ENCODE data around the gene STUB1.

STUB1 gene

DNA sequence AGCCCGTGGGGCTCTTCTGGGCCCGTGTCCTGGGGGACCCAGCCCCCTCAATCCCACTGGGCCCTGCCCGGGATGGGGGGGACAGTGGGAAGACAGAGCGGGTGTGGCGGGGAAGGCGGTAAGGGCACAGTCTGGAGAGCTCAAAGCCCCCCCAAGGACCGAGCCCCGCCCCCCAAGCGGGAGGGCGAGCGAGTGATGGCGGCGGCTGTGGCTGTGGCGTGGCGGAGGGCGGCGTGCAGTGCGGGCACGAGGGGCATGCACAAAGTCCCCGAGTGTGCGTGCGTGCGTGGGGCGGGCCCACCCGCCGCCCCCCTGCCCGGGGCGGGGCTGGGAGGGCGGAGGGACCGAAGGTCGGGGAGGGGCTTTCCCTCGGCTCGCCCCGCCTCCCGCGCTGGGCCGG, 13.6 kb downstream of the STUB1 start:
- DNase-seq (ENCODE audit: low read depth in 1 of 2, low spot score in 1 of 2) = no peak

DNA sequence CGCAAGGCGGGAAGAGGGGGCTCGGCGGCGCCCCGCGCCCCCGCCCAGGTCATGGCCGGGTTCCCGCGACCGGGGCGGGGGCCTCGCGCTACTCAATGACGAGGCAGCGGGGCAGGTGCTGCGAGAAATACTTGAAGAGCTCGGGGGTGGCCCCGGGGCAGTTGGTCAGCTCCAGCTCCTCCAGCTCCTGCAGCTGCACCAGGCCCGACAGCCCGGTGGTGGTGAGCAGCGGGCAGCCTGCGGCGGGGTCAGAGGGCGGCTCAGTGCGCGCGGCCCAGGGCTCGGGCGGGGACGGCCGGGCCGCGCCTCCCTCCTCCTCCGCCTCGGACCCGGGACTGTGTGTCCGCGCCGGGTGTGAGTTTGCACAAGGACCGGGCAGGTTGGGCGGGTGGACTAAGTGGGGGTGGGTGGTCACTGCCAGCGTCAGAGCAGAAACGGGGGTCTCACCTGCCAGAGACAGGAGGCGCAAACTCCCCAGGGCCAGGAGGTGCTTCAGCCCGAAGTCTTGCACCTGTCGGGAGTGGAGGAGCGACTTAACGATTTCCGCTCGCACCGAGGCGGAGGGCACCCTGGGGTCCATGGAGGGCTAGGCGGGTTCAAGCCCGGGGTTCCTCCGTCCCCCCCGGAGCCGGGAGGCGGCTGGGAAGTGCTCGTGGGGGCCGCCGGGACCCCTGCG, 14.1 kb downstream of the STUB1 start:
- no peak for DNase-seq (ENCODE audit: low read depth in 1 of 2, low spot score in 1 of 2)

DNA sequence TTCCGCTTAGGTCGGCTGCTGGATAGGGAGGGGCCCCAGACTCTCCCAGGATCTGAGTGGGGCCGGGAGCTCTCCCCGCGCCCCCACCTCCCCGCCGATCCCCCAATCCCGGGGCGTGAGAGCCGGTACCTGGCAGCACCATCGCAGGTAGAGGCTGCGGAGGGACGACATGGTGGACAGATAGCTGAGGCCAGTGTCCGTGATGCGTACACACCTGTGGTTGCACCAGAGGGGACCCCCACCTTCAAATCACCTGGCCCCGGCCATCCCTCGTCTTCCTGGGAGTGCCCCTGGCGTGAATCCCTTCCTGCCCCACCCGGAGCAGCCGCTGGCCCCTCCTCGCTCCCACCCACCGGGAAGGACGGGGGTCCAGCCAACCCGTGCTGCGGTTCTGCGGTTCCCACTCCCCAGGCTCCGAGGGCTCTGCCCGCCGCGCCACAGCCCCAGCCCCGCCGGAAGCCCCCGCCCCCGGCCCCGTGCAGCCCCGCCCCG, 14.7 kb downstream of the STUB1 start:
- no peak for DNase-seq (ENCODE audit: low read depth in 1 of 2, low spot score in 1 of 2)

DNA sequence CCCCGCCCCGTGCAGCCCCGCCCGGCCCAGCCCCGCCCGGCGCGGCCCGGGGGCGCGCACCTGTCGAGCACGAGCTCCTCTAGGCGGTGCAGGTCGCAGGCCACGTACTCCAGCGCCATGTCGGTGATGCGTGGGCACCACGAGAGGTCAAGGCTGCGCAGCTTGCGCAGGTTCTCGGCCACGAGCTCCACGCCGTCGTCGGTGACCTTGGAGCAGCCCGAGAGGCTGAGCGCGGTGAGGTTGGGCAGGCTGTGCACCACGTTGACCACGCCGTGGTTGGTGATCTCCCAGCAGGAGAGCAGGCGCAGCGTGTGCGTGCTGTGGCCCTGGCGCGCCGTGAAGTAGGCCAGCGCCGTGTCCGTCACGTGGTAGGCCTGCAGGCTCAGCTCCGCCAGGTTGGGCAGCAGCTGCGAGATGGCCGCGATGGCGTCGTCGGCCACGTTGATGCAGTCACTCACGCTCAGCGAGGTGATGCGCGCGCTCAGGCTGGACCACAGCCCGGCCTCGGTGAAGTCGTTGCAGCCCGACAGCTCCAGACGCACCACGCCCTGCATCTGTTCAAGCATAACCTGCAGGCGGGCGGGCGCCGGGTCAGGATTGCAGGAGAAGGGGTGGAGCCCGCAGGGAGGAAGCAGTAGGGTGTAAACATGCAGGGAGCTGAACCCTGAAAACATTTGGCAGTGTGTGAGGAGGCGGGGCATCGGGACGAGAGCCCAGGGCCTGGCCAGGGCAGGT, 15.3 kb downstream of the STUB1 start:
- DNase-seq (ENCODE audit: low read depth in 1 of 2, low spot score in 1 of 2) = peak; percentile 56 to 60

DNA sequence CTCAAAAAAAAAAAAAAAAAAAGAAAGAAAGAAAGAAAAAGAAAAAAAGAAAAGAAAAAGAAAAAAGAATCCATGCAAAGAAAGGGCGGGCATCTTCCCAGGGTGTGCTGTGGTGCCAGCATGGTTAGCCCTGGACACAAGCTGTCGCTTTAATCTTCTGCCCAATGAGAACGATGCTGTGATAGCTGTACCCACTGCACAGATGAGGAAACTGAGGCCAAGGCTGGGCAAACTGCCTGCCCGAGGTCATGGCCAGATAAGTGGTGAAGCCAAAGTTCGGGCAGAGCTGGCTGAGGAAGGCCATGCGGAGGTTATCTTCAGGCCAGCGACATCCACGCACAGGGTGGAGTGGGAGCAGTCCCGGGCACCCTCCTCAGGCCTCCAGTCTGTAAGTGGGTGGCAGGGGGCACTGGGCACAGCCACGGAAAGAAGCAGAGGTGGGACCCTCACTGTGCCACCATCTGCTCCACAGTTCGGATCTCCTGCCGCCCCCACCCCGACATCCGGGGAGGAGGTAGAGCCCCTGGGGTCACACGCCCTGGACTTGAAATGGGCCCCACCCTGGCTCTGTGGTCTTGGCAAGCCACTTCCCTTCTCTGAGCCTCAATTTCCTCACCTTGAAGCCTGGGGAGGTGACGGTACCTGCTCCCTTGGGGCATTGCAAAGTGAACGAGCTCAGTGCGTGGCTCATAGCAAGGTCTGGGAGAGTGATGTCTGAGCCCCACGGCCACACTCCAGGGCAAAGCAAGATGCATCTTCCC, 18.9 kb downstream of the STUB1 start:
- no peak for DNase-seq (ENCODE audit: low read depth in 1 of 2, low spot score in 1 of 2)

DNA sequence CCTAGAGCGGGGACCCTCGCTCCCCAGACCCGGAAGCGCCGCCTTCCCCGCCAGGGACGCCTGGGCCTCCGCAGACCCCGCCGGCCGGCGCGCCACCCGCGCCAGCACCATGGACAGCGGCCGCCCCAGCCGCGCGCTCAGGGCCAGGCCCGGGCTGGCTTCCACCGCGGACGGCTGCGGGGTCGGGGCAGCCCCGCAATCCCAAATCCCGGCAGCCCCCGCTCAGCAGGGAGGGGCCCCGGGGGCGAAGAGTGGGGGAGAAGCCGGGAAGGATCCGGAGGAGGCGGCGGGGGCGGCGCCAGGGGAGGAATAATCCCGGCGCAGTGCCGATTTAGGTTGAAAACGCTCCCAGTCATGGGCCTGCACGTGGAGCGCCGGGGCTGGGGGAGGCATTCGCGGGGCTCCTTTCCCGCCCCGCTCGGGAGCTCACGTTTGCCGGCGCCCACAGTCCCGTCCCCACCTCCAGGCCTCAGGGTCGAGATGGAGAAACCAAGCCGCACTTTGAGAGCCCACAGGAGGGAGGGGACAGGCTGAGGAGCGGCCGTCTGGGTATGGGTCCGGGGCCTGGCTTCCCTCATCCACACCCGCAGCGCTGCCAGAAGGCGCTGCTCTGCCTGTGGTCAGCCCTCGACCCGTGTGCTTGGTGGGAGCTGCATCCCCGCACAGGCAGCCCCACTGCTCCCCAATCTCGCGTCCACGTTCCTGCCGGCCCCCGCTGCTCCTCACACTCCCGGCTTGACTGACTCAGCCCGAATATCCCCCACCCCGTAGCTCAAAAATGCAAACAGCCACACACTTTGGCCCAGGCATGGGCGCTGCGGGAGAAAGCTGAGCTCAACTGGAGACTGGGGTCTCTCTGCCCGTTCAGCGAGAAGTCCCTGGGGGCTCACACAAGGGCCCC, 20.7 kb downstream of the STUB1 start:
- no peak for DNase-seq (ENCODE audit: low read depth in 1 of 2, low spot score in 1 of 2)

DNA sequence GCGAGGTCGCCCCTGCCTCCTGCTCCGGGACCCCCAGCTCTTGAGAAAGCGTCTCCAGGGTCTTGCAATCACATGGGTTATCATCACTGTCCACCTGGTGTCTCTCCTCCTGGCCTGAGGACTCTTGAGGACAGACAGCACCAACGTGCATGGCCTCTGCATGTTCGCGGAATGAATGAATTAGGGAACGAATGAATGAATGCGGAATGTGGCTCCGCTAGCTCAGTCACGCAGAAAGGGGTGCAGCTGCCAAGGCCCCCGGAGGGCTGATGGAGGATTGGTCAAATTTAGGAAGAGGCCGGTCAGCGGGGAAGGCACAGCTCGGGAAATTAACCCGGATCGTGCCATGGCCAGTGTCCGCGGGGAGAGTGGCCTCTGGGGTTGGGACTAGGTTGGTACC, 22.1 kb downstream of the STUB1 start:
- DNase-seq (ENCODE audit: low read depth in 1 of 2, low spot score in 1 of 2) = no peak

DNA sequence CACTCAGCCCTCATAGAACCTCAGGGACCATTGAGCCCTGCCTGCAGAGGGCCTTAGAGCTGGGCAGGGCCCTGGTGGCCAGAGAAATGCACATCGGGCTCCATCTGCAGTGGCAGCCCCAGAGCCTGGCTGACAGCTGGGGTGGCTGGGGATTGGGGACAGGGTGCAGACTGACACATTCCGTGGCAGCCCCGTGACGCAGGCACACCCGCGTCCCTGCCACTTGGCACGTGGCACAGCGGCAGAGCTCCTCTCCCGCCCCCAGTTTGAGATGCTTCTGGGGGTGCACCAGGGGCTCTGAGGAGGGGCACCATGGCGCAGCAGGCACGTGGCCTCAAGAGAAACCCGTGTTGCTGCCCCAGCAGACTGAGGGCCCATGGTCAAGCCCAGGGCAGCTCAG, 23.2 kb downstream of the STUB1 start:
- no peak for DNase-seq (ENCODE audit: low read depth in 1 of 2, low spot score in 1 of 2)

DNA sequence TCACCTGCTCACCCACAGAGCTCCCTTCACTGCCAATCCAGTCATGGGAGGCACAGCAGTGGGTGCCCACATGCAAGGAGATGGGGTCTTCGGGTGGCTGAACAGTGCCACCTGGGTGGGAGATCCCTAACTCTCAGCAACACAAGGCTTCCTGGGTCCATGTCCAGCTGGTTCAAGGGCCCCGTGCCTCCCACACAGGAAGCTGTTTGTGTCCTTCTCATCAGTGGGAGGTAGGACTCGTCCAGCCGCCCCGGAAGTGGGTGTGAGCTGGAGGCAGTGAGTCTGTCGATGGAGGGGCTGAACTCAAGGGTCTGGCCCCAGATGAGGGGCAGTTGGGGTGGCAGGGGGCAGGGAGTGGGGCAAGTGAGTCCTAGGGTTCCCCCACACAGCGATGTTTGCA, 23.8 kb downstream of the STUB1 start:
- DNase-seq (ENCODE audit: low read depth in 1 of 2, low spot score in 1 of 2) = no peak

DNA sequence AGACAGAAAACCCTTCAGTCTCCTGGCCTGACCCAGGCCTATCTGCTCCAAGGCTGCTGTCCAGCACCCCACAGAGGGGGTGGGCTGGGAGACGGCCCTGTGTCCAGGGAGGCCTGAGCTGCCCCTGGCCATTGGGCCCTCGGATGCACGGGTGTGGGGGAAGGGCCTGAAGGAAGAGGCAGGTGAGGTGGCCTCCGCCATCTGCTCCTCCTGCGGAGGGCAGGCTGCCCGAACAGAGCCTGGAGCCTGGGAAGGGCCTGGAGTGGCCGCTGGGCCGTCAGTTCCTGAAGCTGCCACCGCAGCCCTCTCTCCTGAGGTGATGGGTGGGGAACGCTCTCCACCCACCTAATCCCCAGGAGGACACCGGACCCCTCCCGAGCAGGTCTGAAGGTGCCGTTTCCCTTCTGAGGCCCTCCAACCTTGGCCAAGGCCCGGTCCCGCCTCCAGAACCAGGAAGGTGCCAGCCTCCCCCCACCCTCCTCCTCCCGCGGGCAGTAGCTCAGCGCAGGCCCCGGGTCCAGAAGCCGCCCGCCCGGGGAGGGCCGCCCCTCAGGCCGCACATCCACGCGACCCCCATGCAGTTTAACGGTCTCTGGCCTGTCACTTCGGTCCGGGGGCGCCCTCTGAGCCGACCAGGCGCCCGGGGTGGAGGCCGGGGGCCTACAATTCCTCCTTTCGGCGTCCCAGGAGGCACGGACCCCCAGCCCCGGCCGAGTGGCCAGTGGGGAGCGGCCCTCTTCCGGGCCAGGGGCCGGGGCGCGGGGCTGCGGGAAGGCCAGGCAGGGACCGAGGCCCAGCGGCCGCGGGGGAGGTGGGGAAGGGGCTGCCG, 24.6 kb downstream of the STUB1 start:
- DNase-seq (ENCODE audit: low read depth in 1 of 2, low spot score in 1 of 2) = no peak

DNA sequence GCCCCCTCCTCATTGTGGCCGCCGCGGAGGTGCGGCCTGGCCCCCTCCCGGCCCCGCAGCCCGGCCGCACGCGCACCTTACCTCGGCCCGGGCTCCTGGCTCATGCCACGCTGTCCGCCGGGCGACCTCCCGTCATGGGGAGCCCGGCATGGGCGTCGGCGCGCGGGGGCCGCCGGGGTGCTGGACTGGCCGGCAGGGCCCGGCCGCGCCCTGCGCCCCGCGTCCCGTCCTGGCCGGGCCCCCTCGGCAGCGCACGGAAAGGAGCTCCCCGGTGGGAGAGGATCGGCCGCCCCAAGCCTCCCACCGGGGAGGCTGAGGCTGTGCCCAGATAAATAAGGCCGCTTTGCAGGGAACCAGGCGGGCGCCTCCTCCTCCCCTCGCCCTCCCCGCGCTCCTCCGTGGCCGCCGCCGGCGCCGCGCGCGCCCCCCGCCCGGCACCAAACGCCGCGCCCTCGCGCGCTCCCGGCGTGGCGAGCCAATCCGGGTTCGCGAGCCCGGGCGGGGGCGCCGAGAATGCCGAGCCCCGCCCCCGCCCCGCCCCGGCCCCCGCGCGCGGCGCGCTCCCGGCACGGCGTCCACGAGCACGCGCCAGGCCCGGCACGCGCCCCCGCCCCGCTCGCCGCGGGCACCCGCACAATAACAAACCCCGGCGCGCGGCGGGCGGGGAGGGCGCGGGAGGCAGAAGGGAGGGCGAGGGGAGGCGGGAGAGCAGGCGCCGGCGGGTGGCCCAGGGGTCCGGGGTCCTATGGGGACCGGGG, 25.4 kb downstream of the STUB1 start, which contains the start of gene FBXL16:
Gene FBXL16 (minus strand): TSS at position 371 of the 758 bp plus-strand sequence. CDS start 8,396 bp downstream, outside the sequence.
- DNase-seq (ENCODE audit: low read depth in 1 of 2, low spot score in 1 of 2) = no peak

DNA sequence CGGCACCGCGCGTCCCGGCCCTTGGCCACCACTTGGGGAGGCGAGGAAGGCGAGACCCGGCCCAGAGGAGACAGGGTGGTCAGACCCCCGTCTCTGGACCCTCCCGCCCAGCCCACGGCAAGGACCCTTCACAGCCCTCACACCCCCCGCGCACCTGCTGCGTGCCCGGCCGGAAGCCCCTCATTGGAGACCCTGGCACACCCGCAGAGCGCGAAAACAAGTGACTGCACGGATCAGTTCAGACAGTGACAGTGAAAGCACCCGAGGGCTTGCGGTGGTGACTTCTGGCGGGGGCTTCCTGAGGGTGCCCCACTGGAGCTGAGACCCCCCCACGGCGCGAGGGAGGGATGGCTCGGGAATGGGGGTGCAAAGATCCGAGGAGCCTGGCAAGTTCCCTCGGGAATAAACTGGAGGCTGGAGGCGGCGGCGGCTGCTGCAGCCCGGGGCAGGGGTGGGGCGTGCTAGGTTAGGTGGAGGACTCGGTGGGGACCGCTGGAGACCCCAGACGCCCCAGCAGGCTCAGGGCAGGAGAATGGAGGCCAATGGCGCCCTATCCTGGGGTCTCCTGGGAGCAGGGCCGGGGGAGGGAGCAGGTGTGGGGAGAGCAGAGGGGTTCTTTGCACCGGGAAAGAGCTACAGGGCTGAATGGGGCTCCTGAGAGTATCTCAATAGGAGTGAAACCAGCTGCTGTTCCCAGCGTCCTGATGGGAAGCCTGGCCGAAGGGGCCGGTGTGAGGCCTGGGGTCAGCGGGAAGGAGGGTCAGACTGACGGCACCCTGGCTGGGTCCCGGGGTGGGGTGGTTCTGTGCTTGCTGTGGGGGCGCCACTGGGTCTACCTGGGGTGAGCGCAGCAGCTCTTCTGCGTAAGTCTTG, 26.2 kb downstream of the STUB1 start:
- no peak for DNase-seq (ENCODE audit: low read depth in 1 of 2, low spot score in 1 of 2)

DNA sequence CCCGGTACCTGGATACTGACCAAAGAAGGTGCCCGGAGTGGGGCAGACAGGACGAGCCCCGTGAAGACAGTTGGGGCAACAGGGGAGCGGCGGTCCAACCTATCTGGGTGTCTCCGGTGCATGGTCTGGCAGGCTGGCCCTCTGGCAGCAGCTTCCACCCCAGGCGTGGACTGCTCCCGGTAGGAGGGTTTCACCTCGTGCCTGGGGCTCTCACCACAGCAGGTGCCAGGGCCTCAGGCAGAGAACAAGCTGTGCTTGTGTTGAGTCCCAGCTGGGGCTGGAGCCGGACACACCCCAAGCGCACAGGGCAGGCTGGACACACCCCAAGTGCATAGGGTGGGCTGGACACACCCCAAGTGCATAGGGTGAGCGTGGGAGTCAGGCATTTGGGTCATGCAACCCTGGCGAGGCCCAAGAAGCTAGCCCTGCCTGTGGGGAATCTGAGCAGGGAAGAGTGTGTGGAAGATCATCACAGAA, 26.9 kb downstream of the STUB1 start:
- DNase-seq (ENCODE audit: low read depth in 1 of 2, low spot score in 1 of 2) = no peak

DNA sequence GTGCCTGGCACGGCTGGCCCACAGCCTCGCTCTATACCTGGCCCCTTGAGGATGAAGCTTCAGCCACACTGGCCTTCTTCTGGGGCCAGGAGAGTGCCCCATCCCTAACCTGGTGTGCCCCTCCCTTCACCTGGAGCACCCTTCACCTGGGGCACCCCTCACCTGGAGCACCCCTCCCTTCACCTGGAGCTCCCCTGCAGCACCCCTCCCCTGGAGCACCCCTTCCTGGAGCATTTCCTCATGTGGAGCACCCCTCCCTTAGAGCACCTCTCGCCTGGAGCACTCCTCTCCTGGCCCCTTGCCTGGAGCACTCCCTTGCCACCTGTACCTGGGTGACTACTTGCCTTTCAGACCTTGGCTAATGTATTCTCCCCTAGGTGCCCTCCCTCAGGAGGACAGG, 27.8 kb downstream of the STUB1 start:
- DNase-seq (ENCODE audit: low read depth in 1 of 2, low spot score in 1 of 2) = no peak

DNA sequence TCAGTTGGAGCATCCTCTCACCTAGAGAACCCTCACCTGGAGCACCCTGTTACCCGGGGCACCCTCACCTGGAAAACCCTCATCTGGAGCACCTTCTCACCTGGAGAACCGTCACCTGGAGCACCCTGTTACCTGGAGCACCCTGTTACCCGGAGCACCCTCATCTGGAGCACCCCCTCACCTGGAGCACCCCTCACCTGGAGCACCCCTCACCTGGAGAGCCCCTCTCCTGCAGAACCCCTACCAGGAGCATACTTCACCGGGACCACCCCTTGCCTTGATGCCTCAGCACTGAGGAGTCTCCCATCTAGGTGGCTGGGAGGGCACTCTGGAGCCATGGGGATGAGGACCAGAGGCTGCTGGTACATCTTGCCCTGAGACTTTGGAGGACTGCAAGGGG, 28.7 kb downstream of the STUB1 start:
- DNase-seq (ENCODE audit: low read depth in 1 of 2, low spot score in 1 of 2) = no peak

DNA sequence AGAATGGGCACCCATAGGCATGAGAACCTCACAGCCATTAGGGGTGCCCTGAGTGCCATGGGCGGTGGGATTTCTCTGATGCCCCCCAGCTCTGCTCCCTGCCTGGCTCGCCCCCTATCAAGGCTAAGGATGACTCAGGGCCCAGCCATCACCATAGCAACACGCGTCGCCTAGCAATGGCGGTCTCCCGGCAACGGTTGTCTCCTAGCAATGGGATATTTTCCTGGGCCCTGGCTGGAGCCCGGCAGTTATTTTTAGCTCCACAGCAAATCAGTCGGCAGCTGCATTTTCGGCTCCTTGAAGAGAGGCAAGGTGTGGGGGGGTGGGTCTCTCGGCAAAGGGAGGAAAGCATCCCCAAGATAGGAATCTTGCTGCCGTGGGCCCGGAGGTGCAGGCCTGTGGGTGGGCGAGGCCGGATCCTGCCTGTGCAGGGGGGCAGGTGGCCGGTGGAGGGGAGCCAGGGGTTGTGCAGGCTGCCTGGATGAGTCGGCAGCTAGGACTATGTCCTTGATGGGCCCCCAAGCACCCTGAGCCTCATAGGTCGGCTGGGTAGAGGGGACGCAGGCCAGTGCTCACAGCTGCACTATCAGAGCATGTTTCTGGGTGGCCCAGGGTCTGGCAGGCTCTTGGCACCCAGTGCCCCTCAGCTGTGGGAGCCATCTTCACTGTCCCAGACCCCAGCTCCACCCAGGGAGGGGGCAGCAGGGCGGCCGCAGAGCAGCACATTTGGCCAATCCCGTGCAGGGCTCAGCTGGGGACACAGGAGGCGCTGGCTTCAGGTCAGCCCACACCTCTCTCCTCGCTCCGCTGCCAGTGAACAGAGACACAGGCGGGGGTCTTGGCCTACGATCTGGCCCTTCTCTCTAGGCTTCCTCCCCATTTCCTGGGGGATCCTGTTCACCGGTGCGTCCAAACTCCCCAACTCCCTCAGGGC, 29.6 kb downstream of the STUB1 start:
- no peak for DNase-seq (ENCODE audit: low read depth in 1 of 2, low spot score in 1 of 2)

DNA sequence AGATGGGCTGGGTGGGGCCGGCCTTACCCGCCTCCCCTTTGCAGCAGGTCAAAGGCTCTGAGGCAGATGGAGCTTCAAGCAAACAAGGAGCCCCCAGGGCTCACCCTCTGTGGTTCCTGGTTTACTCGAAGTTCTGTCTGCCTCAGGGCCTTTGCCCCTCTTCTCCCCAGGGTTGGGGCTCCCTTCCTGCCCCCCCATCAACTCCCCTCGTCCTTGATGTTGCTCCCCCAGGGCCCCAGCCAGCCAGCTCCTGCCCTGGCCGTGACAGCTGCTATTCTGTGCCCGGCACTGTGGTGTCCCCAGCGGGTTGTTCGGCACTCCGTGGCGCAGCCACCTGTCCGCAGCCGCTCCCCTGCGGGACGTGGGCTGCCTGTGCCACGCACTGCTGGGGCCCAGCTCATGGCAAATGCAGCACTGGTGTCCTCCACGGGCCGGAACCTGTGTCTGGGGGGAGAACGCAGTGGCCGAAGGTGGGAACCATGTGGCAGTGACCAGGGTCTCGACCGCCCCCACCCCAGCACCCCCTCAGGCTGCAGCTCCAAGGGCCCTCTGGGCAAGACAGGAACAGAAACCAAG, 30.4 kb downstream of the STUB1 start:
- no peak for DNase-seq (ENCODE audit: low read depth in 1 of 2, low spot score in 1 of 2)

Data from stimulated activated CD4-positive, alpha-beta T cell treated with anti-CD3 and anti-CD28 coated beads, Interleukin-15, amount 100 ng/mL, for 1 hour (primary cell).